Measurements from ENCODE around the gene ANGEL1. TPM values are rescaled to one million over a fixed set of nuclear protein-coding genes. Genes with fewer than 3 reads are reported as not detected.
A peak's percentile ranks its signal among the peaks of the same experiment; 100 is the strongest.

The ANGEL1 gene
- total RNA-seq, 1 experiment from 2014 or later = 23.0 TPM

DNA sequence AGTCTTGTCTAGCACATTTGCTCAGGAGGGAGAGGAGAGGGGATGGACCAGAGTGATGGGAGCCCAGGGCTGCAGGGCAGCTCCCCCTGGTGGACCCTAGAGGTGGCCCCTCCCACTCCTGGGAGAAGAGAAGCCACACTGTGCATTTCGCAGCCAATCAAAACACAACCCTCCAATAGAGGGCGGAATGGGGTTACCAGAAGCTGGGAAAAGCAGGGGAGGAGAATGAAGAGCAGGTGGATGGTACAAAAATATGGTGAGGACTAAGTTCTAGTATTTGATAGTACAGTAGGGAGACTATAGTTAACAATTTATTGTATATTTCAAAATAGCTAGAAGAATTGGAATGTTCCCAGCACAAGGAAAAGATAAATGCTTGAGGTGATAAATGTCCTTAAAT, 27.8 kb downstream of the ANGEL1 start:
- no peaks in the 10 kb centered on the region for H3K27me3 Mint-ChIP-seq (ENCODE audit: insufficient read depth, unreplicated experiment)
- H3K36me3 Mint-ChIP-seq (ENCODE audit: insufficient read depth, unreplicated experiment) = peaks cover 7% of the 10 kb centered on the region
- no peaks in the 10 kb centered on the region for H3K4me1 Mint-ChIP-seq (ENCODE audit: low read depth, unreplicated experiment)
- H3K27ac Mint-ChIP-seq (ENCODE audit: unreplicated experiment) = no peak overlapping the region
- TF ChIP-seq, protein P1, sequence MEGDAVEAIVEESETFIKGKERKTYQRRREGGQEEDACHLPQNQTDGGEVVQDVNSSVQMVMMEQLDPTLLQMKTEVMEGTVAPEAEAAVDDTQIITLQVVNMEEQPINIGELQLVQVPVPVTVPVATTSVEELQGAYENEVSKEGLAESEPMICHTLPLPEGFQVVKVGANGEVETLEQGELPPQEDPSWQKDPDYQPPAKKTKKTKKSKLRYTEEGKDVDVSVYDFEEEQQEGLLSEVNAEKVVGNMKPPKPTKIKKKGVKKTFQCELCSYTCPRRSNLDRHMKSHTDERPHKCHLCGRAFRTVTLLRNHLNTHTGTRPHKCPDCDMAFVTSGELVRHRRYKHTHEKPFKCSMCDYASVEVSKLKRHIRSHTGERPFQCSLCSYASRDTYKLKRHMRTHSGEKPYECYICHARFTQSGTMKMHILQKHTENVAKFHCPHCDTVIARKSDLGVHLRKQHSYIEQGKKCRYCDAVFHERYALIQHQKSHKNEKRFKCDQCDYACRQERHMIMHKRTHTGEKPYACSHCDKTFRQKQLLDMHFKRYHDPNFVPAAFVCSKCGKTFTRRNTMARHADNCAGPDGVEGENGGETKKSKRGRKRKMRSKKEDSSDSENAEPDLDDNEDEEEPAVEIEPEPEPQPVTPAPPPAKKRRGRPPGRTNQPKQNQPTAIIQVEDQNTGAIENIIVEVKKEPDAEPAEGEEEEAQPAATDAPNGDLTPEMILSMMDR (IDR thresholded peaks at IDR 0.05; ENCODE audit: insufficient read depth in 1 of 2, low read depth in 1 of 2, low read length in 1 of 2, severe bottlenecking in 1 of 2, unreplicated experiment in 1 of 2) = peak; percentile 84 to 95
- CTCF ChIA-PET = interaction anchor here (0.6 to 1.8 kb wide), 12 partner anchors 10 to 683 kb away, joined by 3 to 21 read pairs (median 5); partner anchors contain the start of gene ANGEL1
- Histone ChIP-seq H3K9me3 (no peaks in the 10 kb centered on the region), H3K27me3 (replicated peaks; ENCODE audit: control insufficient read depth, insufficient read depth, low read length) (no peaks in the 10 kb centered on the region), H3K4me3 (ENCODE audit: low read depth, low read length) (no peak overlapping the region), H3K4me1 (no peaks in the 10 kb centered on the region), H3K36me3 (ENCODE audit: control insufficient read depth, insufficient read depth, low read length) (no peaks in the 10 kb centered on the region)
- no TSS peak for BruUV-seq (replicated peaks)
- intact Hi-C loops (cut with micrococcal nuclease; ENCODE audit: unreplicated experiment) = loop anchor here (1.0 kb wide), 1 partner anchor 75 kb away; no protein-coding TSS in a partner anchor
- DNase-seq = peak; percentile 81 to 88
- H3K4me3 Mint-ChIP-seq (ENCODE audit: unreplicated experiment) = no peak overlapping the region
- H3K9me3 Mint-ChIP-seq (ENCODE audit: unreplicated experiment) = no peaks in the 10 kb centered on the region
- POLR2A ChIA-PET = interaction anchor here (0.6 to 0.7 kb wide), 2 partner anchors 28 to 160 kb away, joined by 3 to 4 read pairs; partner anchors contain the start of gene ANGEL1

DNA sequence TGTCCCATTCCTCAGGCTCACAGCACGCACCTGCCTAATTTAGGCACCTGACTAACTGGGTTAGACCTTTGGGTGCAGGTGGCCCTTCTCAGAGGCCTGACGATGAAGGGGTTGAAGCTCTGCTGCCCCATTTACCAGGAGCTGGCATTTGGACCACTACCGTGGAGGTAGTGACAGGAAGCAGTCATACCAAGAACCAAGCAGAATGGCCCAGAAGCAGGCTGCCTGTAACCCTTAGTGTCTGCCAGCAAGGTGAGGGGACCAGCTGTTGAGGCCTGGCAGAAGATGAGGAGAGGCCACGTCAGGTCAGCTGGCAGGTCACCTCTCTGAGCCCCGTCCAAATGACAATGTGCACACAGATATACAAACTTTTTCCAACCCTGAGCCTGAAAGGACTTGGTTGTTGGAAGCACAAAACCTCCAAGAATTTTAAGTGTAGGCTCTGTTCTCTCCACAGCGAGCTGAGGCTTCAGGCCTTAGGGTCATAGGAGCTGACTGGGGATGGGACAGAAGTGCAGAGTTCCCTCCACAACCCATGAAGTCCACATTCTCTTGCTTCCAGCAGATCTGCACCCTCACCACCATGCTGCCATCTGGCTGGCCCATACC, 28.3 kb downstream of the ANGEL1 start:
- Mint-ChIP-seq H3K27me3 (ENCODE audit: insufficient read depth, unreplicated experiment) (no peaks in the 10 kb centered on the region), H3K36me3 (ENCODE audit: insufficient read depth, unreplicated experiment) (peaks cover 7% of the 10 kb centered on the region), H3K4me3 (ENCODE audit: unreplicated experiment) (no peak overlapping the region), H3K27ac (ENCODE audit: unreplicated experiment) (no peak overlapping the region), H3K9me3 (ENCODE audit: unreplicated experiment) (no peaks in the 10 kb centered on the region), H3K4me1 (ENCODE audit: low read depth, unreplicated experiment) (no peaks in the 10 kb centered on the region)
- Histone ChIP-seq H3K9me3 (no peaks in the 10 kb centered on the region), H3K4me1 (no peaks in the 10 kb centered on the region), H3K27me3 (replicated peaks; ENCODE audit: control insufficient read depth, insufficient read depth, low read length) (no peaks in the 10 kb centered on the region), H3K36me3 (ENCODE audit: control insufficient read depth, insufficient read depth, low read length) (no peaks in the 10 kb centered on the region), H3K4me3 (ENCODE audit: low read depth, low read length) (no peak overlapping the region)
- BruUV-seq (replicated peaks) = no TSS peak
- ChIA-PET POLR2A (interaction anchor here (0.7 kb wide), 1 partner anchor 28 kb away, joined by 4 read pairs; the partner anchor contains the start of gene ANGEL1), CTCF (interaction anchor here (0.6 to 1.8 kb wide), 11 partner anchors 9 to 683 kb away, joined by 3 to 21 read pairs (median 5); partner anchors contain the start of gene ANGEL1)
- intact Hi-C loops (cut with micrococcal nuclease; ENCODE audit: unreplicated experiment) = no loop called here
- TF ChIP-seq, protein P1 (IDR thresholded peaks at IDR 0.05; ENCODE audit: insufficient read depth in 1 of 2, low read depth in 1 of 2, low read length in 1 of 2, severe bottlenecking in 1 of 2, unreplicated experiment in 1 of 2) = no peak
- DNase-seq = no peak

DNA sequence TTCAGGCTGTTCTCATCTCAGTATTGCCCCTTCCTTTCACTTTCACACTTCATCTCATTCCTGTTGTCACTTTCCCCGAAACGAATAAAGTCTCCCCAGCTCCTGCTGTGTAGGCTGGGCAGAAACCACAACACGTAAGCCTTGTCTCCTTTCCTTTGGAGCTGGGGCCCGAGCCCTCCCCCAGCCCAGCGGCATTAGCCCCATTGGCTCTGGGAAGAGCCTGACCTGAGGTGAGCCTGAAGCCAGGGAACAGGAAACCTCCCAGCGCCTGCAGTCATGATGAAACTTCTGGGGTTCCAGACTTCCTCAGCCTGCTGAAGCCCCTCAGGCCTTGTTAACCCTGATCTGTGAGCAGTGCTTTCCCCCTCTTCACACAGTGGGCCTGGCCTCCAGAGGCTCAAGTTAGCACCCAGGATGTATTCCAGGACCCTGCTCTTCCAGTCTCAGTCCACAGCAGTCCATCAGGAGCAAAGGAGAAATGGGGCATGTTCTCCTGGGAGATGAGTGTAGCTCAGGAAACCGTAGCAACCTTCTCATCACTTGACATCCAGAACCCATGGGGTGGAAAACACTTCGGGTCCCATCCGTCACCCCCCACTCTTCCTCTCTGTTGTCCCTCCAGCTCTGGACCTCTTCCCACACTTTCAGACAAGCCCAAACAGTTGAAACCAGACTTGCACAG, 29.7 kb downstream of the ANGEL1 start:
- Mint-ChIP-seq H3K27ac (ENCODE audit: unreplicated experiment) (peak overlapping the region; percentile 32), H3K27me3 (ENCODE audit: insufficient read depth, unreplicated experiment) (no peaks in the 10 kb centered on the region), H3K36me3 (ENCODE audit: insufficient read depth, unreplicated experiment) (peaks cover 7% of the 10 kb centered on the region), H3K4me1 (ENCODE audit: low read depth, unreplicated experiment) (no peaks in the 10 kb centered on the region), H3K9me3 (ENCODE audit: unreplicated experiment) (no peaks in the 10 kb centered on the region), H3K4me3 (ENCODE audit: unreplicated experiment) (no peak overlapping the region)
- TF ChIP-seq, protein P1 (IDR thresholded peaks at IDR 0.05; ENCODE audit: insufficient read depth in 1 of 2, low read depth in 1 of 2, low read length in 1 of 2, severe bottlenecking in 1 of 2, unreplicated experiment in 1 of 2) = no peak
- DNase-seq = no peak
- CTCF ChIA-PET = interaction anchor here (1.1 kb wide), 1 partner anchor 66 kb away, joined by 3 read pairs; no protein-coding TSS in a partner anchor
- Histone ChIP-seq H3K4me1 (no peaks in the 10 kb centered on the region), H3K4me3 (ENCODE audit: low read depth, low read length) (no peak overlapping the region), H3K27me3 (replicated peaks; ENCODE audit: control insufficient read depth, insufficient read depth, low read length) (no peaks in the 10 kb centered on the region), H3K36me3 (ENCODE audit: control insufficient read depth, insufficient read depth, low read length) (no peaks in the 10 kb centered on the region), H3K9me3 (no peaks in the 10 kb centered on the region)
- BruUV-seq (replicated peaks) = no TSS peak
- POLR2A ChIA-PET = no interaction called here
- intact Hi-C loops (cut with micrococcal nuclease; ENCODE audit: unreplicated experiment) = no loop called here

All from Caco-2 (cell line).